Hematopoietic multipotent progenitor cell treated with erythropoietin and hydrocortisone succinate and interleukin-3 and kit ligand, for 8 days (in vitro differentiated cells): ENCODE data around the gene HTATSF1.
A peak's percentile ranks its signal among the peaks of the same experiment; 100 is the strongest.

Source experiments
- DNase-seq: peaks from one replicate; pipeline ENCODE4 v3.0.0-alpha.2; 2015

The HTATSF1 gene, protein sequence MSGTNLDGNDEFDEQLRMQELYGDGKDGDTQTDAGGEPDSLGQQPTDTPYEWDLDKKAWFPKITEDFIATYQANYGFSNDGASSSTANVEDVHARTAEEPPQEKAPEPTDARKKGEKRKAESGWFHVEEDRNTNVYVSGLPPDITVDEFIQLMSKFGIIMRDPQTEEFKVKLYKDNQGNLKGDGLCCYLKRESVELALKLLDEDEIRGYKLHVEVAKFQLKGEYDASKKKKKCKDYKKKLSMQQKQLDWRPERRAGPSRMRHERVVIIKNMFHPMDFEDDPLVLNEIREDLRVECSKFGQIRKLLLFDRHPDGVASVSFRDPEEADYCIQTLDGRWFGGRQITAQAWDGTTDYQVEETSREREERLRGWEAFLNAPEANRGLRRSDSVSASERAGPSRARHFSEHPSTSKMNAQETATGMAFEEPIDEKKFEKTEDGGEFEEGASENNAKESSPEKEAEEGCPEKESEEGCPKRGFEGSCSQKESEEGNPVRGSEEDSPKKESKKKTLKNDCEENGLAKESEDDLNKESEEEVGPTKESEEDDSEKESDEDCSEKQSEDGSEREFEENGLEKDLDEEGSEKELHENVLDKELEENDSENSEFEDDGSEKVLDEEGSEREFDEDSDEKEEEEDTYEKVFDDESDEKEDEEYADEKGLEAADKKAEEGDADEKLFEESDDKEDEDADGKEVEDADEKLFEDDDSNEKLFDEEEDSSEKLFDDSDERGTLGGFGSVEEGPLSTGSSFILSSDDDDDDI

GRCh38 chrX:136497556-136498052 lies at the start of gene HTATSF1:
Gene HTATSF1, plus strand, starts transcription at chrX:136497592. Its CDS starts 93 bp downstream, at chrX:136497685.
- DNase-seq = no peak

DNA sequence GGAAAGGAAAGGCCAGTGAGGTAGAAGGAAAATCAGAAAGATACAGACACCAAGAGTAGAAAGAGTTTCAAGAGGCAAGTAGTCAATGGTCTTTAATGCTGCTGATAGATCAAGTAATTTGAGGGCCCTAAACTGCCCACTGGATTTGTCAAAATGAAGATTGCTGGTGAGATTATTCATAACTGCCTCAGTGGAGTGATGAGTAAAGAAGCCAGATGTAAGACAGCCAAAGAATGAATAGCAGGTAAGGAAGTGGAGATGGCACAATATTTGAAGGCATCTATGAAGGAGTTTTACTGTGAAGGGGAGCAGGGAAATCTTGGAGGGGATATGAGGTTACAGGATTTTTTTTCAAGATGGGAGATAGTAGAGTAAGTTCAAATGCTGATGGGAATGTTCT lies 49.4 kb upstream of the HTATSF1 start:
- DNase-seq = no peak

GRCh38 chrX:136450050-136450830 lies 47.2 kb upstream of the HTATSF1 start:
- DNase-seq = no peak

GRCh38 chrX:136452614-136453013 lies 44.8 kb upstream of the HTATSF1 start:
- no peak for DNase-seq

DNA sequence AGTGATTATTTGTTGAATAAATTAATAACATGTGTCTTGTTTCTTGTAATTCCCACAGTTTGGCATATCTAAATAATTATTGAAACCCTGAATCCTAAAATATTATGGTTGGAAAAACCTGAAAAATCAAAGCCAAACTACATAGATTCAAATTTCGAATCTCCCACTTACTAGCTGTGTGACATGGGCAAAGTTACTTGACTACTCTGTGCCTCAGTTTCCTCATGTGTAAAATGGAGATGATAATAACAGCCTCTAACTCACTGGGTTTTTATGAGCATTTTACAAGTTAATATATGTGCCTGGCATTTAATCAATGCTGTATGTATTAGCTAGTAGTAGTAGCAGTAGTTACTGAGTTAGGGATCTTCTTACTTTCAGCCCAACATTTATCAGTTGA lies 44.3 kb upstream of the HTATSF1 start:
- no peak for DNase-seq

- DNase-seq = no peak
Observed at GRCh38 chrX:136453771-136454170, 43.6 kb upstream of the HTATSF1 start.

DNA sequence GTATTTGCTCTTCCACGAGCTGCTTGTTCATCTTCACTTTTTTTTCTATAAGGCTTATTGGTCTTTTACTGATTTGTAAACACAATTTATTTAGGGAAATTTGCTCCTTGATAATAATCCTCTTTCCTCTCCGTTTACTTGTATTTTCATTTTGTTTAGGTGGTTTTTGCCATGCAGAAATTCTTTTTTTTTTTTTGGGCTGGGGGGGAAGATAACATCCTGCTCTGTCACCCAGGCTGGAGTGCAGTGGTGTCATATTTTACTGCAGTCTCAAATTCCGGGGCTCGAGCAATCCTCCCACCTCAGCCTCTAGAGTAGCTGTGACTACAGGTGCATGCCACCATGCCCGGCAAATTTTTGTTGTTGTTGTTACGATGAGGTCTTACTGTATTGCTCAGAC lies 41.3 kb upstream of the HTATSF1 start:
- no peak for DNase-seq

GRCh38 chrX:136457303-136457917 lies 40.0 kb upstream of the HTATSF1 start:
- DNase-seq = no peak

- DNase-seq = no peak
Observed at GRCh38 chrX:136464589-136464988, 32.8 kb upstream of the HTATSF1 start.

DNA sequence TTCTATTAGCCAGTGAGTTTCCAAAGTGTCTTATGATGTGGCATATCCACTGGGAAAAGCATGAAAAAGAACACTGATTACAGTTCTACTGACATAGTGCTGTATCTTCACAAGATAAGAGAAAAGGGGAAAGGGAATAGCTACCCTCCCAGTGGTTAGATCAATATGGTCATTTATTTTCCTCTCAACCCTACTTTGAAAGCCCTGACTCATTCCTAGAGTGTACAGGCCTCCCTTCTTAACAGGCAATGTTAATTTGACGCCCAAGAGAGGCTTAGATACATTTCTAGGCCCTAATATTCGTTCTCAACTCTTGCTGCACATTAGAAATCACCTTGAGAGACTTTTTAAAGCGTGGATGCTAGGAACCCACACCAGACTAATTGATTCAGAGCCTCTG lies 30.1 kb upstream of the HTATSF1 start:
- no peak for DNase-seq

DNA sequence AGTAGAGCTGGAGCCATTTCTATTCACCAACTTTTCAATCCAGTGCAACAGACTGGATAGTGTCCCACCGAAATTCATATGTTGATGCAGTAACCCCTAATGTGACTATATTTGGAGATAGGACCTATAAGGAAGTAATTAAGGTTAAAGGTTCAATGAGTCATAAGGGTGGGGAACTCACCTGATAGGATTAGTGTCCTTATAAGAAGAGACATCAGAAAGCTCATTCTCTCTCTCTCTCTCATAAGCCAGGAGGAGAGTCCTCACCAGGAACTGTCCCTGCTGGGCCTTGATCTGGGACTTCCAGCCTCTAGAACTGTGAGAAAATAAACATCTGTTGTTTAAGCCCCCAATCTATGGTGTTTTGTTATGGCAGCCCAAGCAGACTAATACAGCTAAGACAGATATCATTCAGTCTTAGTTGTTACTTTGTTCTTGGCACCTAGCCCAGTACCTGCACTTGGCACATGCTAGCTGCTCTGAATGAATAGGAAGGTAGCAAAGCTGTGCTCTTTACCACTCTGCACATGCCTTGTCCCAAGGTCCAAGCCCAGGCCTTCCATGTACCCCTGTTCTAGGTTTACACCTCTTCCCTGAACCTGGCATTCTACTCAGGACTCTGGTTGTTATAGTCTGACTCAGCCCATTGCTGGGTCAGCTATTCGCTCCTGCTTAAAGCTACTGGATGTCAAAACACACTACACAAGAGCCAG lies 28.8 kb upstream of the HTATSF1 start:
- DNase-seq = peak; percentile 2

DNA sequence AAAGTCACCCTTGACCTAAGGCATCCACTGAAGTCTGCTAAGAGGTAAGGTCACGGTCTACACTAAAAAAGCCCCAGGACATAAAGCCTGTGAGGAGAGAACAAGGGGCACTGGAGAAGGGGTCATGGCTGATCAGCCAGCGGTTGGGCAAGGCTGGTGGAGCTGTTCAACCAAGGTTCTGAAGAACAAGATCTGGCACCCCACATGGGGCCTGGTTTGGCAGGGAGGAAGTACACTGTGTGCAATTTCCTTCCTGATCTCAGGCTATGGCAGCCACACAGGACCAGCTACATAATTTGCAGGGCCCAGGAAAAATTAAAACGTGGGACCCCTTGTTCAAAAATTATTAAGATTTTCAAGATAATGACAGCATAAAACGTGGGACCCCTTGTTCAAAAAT lies 23.7 kb upstream of the HTATSF1 start:
- DNase-seq = no peak

GRCh38 chrX:136475236-136475635 lies 22.2 kb upstream of the HTATSF1 start:
- DNase-seq = no peak

GRCh38 chrX:136476501-136476900 lies 20.9 kb upstream of the HTATSF1 start:
- DNase-seq = no peak

- DNase-seq = no peak
Observed at GRCh38 chrX:136477026-136477425, 20.4 kb upstream of the HTATSF1 start.

DNA sequence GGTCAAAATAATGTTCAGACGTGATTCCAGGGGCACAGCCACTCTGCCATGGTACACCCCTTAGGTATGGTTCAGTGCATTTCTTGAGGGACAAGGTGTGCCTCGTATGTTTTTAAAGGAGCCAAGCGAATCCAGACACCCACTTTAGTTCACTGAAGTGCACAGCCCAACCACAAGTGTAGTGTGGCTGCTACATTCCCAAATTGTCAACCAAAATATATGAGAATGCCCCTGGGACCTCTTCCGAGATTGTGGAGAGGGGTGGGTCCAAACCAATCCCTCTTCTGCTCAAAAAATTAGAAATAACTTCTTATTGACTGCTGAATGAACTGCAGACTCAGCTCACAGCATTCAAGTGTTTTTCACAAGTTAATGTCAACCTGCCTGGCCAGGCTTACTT lies 17.0 kb upstream of the HTATSF1 start:
- no peak for DNase-seq

DNA sequence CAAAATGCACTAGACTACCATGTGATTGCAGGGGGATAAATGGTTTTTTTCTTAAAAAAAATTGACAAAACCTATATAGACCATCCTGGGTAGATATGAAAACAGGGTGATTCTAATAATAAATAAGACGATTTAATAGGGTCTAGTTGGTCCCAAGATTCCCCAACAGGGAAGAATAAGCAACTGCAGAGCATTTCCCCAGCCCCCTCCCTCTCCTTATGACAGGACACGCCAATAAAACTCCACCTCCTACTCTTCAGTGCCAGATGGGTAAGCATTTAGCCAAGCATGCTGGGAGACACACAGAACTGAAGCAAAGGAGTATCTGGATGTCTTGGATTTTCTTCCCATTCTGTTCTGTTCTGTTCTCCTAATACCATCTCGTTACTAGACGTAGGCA lies 9.7 kb upstream of the HTATSF1 start, which contains the start of gene BRS3:
BRS3 (plus strand) TSS at position 301 of the 400 bp plus-strand sequence. CDS start 168 bp downstream, outside the sequence.
- no peak for DNase-seq

DNA sequence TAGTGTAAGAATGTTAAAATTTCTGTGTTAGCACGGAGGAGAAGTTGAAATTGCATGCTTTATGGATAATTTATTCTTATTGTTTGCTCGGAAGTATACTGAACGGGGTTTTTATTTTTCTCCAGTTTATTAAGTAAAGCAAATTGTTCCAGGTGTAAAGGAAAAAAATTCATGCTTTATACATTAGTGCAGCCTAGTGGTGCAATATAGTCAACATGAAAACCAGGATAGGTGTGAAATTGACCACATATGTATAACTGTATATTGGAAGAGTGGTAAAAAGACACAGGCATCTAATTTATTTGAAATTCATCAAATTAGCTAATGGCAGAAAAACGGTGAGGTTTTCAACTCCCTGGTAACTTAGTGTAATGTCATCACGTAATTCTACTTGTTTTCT lies 8.7 kb upstream of the HTATSF1 start:
- no peak for DNase-seq

GRCh38 chrX:136491832-136492231 lies 5.6 kb upstream of the HTATSF1 start:
- DNase-seq = no peak

DNA sequence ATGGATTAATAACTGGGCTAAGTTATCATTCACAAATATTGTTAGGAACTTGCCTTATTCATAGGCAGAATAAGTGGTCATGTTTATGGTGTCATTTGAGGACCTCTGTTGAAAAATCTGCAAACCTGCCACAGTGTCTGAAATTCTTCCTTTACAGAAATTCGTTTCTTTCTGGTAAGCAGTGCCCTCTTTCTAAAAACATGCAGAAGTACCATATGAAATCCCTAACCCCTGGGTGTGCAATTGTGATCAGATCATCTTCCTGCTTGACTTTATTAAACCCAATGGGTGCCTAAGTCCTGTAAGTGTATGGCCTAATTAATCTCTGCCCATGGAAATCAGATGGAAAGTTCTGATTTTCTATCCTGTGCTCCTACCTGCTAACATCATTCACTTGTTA lies 4.4 kb upstream of the HTATSF1 start:
- no peak for DNase-seq

GRCh38 chrX:136495043-136495442 lies 2.3 kb upstream of the HTATSF1 start:
- no peak for DNase-seq

DNA sequence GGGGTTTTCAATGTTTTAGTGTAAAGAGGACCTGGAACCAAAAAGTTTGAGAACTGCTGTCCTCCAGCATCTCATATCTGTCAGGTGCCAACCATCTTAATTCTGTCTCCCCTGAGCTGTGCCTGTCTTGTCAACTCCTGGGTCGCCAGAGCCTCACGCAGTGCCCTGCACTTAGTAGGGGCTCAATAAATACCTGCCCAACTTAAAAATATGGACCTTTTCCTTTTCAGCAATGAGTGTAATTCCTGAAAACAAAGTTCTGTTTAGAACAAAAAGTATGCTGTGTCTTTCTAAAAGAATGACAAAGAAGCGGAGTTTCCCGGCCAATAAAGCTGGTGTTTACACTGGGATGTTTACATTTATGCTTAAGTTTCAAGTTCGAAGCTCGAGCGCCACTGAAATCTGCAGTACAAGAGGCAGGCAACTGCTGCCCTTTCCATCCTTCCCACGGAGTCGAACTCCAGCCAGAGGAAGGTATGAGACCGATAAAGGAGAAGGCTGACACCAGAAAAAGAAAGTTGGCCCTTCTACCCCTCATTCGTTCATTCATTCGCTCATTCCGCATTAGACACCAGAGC lies 1.1 kb upstream of the HTATSF1 start:
- no peak for DNase-seq
